ENCODE measurements around the gene CLNK. TPM values are rescaled to one million over a fixed set of nuclear protein-coding genes. Genes with fewer than 3 reads are reported as not detected.

The CLNK gene
- total RNA-seq, 1 donor from 2014 or later, result not detected

DNA sequence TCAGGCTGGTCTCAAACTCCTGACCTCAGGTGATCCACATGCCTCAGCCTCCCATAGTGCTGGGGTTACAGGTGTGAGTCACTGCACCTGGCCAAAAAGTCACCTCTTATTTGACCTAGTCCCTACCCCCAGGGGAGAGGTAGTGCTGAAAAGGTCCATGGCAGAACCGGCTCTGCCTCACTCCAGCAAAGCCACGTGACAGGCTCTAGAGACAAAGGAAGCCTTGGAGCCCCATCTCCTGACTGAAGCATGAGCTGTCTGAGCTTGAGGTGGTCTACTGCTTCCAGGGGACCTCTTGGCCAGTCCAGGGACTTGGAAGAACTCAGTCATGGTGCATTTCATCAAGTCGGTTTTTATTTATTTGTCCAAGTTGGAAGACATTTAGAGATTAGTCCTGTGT lies 174.8 kb downstream of the CLNK start:
- no peaks in the 10 kb centered on the region for H3K36me3 ChIP-seq
- TF ChIP-seq, protein P1, sequence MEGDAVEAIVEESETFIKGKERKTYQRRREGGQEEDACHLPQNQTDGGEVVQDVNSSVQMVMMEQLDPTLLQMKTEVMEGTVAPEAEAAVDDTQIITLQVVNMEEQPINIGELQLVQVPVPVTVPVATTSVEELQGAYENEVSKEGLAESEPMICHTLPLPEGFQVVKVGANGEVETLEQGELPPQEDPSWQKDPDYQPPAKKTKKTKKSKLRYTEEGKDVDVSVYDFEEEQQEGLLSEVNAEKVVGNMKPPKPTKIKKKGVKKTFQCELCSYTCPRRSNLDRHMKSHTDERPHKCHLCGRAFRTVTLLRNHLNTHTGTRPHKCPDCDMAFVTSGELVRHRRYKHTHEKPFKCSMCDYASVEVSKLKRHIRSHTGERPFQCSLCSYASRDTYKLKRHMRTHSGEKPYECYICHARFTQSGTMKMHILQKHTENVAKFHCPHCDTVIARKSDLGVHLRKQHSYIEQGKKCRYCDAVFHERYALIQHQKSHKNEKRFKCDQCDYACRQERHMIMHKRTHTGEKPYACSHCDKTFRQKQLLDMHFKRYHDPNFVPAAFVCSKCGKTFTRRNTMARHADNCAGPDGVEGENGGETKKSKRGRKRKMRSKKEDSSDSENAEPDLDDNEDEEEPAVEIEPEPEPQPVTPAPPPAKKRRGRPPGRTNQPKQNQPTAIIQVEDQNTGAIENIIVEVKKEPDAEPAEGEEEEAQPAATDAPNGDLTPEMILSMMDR (IDR thresholded peaks at IDR 0.05; ENCODE audit: borderline replicate concordance), result no peak
- H3K27ac ChIP-seq (replicated peaks), result no peak overlapping the region
- H3K9me3 ChIP-seq (replicated peaks), result no peaks in the 10 kb centered on the region
- intact Hi-C loops (cut with micrococcal nuclease), result no loop called here
- no peak for DNase-seq
- no peak overlapping the region for H3K4me3 ChIP-seq
- H3K27me3 ChIP-seq (ENCODE audit: low read depth), result no peaks in the 10 kb centered on the region
- no peaks in the 10 kb centered on the region for H3K4me1 ChIP-seq

DNA sequence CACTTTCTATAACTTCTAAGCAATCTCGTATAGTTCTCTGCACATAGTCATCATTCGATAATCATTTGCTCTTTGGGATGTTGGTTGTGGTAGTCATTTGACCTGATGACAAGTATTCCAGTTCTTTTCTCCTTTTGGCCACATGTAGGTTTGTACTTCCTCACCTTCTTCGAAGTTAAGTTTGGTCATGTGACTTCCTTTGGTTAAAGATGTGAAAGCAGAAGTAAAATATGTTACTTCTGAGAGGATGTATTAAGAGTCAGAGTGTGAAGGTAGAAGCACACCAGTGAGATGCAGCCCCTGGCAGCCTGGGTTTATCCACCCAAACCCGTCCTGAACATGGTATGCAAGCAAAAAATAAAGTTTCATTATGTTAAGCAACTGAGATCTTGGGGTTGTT lies 178.5 kb downstream of the CLNK start:
- TF ChIP-seq, protein P1 (IDR thresholded peaks at IDR 0.05; ENCODE audit: borderline replicate concordance), result no peak
- H3K27ac ChIP-seq (replicated peaks), result no peak overlapping the region
- no peaks in the 10 kb centered on the region for H3K9me3 ChIP-seq (replicated peaks)
- DNase-seq, result no peak
- intact Hi-C loops (cut with micrococcal nuclease), result no loop called here
- H3K4me1 ChIP-seq, result no peaks in the 10 kb centered on the region
- no peaks in the 10 kb centered on the region for H3K27me3 ChIP-seq (ENCODE audit: low read depth)
- H3K4me3 ChIP-seq, result no peak overlapping the region
- H3K36me3 ChIP-seq, result no peaks in the 10 kb centered on the region

DNA sequence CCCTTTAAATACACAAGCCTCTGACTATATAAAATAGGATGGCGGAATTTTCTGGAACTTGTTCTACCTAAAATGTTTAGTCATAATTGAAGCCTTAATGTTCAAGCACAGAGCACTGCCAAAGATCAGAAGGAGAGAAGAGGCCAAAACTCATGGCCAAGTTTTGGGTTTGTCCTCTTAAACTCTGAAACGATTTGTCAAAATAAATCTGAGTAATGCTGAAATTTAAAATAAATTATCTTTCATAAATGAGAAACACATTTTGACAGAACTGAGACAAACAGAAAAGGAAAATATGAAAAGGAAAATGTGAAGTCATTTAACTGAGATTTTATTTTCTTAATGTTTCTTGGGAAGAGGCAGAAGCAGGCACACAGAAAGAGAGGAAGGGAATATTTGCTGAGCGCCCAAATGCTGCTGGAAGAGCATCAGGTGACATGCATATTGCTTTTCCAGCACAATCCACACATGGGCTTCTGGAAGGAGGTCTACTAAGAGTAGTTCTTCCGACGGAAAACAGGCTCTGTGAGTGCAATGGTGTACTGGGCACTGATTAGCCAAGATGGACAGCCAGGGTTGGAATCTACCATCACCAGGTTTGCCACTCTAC lies 179.9 kb downstream of the CLNK start:
- Histone ChIP-seq H3K9me3 (replicated peaks) (no peaks in the 10 kb centered on the region), H3K27ac (replicated peaks) (no peak overlapping the region), H3K4me1 (no peaks in the 10 kb centered on the region), H3K36me3 (no peaks in the 10 kb centered on the region), H3K4me3 (no peak overlapping the region), H3K27me3 (ENCODE audit: low read depth) (no peaks in the 10 kb centered on the region)
- intact Hi-C loops (cut with micrococcal nuclease), result no loop called here
- DNase-seq, result no peak
- TF ChIP-seq, protein P1 (IDR thresholded peaks at IDR 0.05; ENCODE audit: borderline replicate concordance), result no peak

DNA sequence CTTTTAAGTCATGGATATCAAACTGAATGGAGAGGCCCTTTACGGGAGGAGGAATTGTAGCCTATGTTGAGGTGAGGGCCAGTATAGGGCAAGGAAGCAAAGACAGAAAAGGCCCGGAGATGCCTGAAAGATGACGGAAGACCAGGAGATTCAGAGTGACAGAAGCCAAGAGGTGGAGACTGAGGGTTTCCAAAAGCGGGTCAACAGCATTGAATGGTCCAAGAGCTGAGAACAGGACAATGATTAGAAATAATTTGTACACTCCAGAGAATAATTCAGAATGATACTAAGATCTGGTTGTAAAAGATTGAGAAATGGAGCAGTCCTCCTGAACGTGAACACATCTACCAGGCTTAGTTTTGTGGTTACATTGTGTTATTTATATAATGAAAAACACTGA lies 181.9 kb downstream of the CLNK start:
- no peak for DNase-seq
- Histone ChIP-seq H3K36me3 (no peaks in the 10 kb centered on the region), H3K27me3 (ENCODE audit: low read depth) (no peaks in the 10 kb centered on the region), H3K27ac (replicated peaks) (no peak overlapping the region), H3K9me3 (replicated peaks) (no peaks in the 10 kb centered on the region), H3K4me3 (no peak overlapping the region), H3K4me1 (no peaks in the 10 kb centered on the region)
- TF ChIP-seq, protein P1 (IDR thresholded peaks at IDR 0.05; ENCODE audit: borderline replicate concordance), result no peak
- intact Hi-C loops (cut with micrococcal nuclease), result no loop called here

DNA sequence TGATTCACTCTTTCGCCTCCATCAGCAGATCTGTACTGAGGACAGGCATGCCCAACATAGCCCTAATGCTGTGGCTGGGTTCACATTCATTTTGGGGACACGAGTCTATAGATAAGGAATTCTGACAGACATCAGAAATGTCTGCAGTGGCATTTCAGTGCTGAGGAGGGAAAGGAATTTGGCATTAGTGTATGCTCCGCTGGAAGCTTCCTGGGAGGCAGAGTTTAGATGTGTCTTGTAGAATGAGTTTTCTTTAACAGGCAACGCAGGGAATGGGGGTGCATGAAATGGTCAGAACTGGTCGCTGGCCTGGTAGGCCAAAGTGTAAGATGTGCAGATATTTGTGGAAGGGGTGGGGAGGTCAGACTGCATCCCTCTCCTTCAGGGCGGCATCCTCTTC lies 183.8 kb downstream of the CLNK start:
- intact Hi-C loops (cut with micrococcal nuclease), result no loop called here
- H3K4me3 ChIP-seq, result no peak overlapping the region
- no peaks in the 10 kb centered on the region for H3K9me3 ChIP-seq (replicated peaks)
- DNase-seq, result no peak
- TF ChIP-seq, protein P1 (IDR thresholded peaks at IDR 0.05; ENCODE audit: borderline replicate concordance), result no peak
- no peak overlapping the region for H3K27ac ChIP-seq (replicated peaks)
- no peaks in the 10 kb centered on the region for H3K36me3 ChIP-seq
- no peaks in the 10 kb centered on the region for H3K4me1 ChIP-seq
- H3K27me3 ChIP-seq (ENCODE audit: low read depth), result no peaks in the 10 kb centered on the region

Measured in left ventricle myocardium inferior (tissue), 1 donor.